Testis (tissue), 2 donors: ENCODE results near the gene DPH3.

Source experiments
- POLR2A ChIP-seq: fragments of 450-650 bp; IDR thresholded peaks from one replicate; pipeline ENCODE4 v1.6.1; 2017; ENCODE audit warnings: antibody characterized with exemption, mild to moderate bottlenecking, moderate library complexity
- TF ChIP-seq, protein P1 (sequence below), 3 experiments: fragments of 450-650 bp in 2 of 3; fragments of 200-600 bp in 1 of 3; sonication (generic) in 1 of 3; IDR thresholded peaks; one replicate each; pipeline ENCODE4 v1.5.1; 2016 to 2019; ENCODE audit warnings: antibody characterized with exemption in 3 of 3, mild to moderate bottlenecking in 2 of 3, moderate library complexity in 1 of 3

DNA sequence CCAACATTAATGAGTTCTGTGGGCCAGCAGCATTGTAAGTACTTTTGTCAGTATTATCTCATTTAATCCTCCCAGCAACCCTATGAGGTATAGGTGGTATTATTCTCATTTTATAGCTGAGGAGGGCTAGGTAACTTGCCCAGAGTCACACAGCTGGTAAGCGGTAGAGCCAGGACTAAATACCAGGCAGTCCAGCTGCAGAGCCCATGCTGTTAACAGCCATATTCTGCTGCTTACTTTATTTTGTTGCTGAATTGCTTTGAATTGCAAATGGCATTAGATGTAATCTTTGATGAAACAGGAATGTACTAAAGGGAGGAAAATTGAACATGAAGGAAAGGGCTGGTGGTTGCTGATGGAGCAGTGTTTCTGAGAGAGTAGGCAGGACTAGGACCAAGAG lies 19.9 kb upstream of the DPH3 start:
- TF ChIP-seq, protein P1, sequence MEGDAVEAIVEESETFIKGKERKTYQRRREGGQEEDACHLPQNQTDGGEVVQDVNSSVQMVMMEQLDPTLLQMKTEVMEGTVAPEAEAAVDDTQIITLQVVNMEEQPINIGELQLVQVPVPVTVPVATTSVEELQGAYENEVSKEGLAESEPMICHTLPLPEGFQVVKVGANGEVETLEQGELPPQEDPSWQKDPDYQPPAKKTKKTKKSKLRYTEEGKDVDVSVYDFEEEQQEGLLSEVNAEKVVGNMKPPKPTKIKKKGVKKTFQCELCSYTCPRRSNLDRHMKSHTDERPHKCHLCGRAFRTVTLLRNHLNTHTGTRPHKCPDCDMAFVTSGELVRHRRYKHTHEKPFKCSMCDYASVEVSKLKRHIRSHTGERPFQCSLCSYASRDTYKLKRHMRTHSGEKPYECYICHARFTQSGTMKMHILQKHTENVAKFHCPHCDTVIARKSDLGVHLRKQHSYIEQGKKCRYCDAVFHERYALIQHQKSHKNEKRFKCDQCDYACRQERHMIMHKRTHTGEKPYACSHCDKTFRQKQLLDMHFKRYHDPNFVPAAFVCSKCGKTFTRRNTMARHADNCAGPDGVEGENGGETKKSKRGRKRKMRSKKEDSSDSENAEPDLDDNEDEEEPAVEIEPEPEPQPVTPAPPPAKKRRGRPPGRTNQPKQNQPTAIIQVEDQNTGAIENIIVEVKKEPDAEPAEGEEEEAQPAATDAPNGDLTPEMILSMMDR (IDR thresholded peaks at IDR 0.05) = no peak
- TF ChIP-seq POLR2A = no peak
